Muscle of arm (tissue), 12 donors: ENCODE results near the gene RAI1. TPM values are rescaled to one million over a fixed set of nuclear protein-coding genes. Genes with fewer than 3 reads are reported as not detected.
"Not testable (repeated sequence)": the region's sequence is repeated elsewhere in the genome, so short reads cannot be mapped to it uniquely, and the experiment has no call there.

Source experiments
- DNase-seq: peaks from one replicate; pipeline ENCODE4 v3.0.0-alpha.2; 2013
- polyA plus RNA-seq, 12 donors: library from polyadenylated mRNA; unstranded; fragments of 120-200 nt; gene quantifications; one replicate each; pipeline ENCODE4 v1.2.1, GENCODE V29; 2013; ENCODE audit not compliant: insufficient read length in 12 of 12

The RAI1 gene
- polyA plus RNA-seq, 12 donors = 11.7 to 36.8 (median 14.5) TPM; not detected in 1

DNA sequence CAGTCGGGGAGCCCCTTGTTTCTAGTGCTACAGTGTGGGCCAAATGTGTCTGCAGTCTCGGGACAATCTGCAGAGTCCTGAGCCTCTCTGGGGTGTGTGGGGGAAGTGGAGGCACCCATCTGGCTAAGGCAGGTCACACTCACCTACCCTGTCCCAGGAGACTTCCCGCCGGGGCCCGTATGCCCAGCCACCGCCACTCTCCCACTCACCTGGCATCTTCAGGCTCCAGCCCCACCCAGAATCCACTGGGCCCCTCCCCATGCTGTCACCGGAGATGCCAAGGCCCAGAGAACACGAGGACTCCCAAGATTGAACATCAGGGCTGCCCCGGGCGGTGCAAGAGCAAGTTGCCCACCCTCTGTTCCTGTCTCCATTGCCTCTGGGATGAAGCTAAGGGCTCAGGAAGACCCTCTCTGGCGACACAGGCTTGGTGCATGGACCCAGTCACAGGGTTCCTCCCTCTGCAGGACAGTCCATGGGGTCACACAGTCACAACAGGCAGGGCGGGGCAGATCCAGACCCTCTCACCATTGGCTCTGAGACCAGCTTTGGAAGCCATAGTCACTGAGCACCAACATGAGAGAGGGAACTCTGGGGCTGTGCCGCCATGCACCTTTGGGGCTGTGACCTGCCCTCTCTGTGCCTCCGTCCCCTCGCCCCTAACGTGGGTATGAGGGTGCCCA lies 117.5 kb downstream of the RAI1 start:
- no peak for DNase-seq

DNA sequence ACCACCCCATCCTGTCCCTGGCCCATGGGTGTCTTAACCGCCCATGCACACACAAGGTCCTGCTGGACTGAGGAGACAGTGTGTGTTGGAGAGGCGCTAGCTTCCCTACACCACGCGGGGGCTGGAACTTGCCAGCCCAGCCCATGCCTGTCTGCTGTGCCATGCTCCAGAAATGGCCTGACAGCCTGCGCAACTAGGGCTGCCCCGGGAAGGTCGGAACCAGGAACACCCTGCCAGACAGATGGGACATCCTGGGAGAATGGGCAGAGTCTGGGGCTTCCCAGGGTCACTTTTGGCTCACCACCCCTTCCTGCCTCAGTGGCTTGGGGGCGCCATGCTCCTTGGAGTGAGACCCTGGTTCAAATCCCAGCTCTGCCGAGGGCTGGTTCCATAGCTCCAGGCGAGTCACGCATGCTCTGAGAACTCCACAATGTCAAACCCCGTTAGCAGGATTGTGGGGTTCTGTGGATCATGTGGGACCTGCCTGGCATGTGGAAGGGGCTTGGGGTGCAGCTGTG lies 119.3 kb downstream of the RAI1 start:
- DNase-seq = no peak

DNA sequence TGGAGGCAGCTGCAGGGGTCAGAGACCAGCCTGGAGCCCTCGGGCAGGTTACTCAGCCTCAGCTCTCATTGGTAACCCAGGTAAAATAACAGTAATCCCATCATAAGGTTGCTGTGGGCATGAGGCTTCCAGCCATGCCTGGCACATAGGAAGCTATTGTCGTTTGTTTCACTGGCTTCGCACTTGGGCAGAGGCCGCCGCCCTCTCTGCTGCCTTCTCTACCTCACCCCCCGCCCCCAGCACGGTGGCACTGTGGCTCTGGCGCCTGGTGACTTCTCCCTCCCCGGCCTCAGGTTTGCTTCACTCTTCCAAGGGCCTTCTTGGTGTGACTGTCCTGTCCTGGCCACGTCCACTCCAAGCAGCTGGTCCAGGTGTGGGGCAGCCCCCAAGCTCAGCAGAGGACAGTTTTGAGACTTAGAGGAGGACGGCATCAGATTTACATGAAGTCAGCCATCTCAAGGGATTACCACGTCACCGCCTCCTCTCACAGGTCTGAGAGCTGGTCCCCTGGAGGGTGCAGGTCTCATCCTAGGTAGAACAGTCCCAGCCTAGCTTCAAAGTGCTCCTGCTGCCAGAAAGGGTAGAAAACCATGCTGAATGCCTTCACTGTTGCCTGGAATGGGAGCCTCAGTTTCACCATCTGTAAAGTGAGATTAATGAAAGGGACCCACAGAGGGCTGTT lies 120.7 kb downstream of the RAI1 start:
- DNase-seq = no peak

DNA sequence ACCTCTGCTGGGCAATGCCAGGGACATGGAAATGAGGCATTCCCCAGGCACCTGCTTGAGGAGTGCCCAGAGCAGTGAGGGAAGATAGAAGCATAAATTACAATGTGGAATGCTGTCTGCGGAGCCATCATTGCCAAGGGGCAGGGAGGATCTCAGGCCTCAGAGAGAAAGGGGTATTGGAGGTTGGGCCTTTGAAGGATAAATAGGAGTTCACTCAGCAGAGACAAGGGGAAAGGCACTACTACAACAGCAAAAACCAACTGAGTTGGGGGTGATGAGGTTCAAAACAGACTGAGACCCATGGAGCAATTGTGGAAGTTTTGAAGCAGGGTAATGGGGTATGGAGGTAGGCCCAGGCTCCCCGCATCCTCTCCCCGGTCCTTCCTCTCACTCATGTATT lies 122.7 kb downstream of the RAI1 start:
- no peak for DNase-seq

DNA sequence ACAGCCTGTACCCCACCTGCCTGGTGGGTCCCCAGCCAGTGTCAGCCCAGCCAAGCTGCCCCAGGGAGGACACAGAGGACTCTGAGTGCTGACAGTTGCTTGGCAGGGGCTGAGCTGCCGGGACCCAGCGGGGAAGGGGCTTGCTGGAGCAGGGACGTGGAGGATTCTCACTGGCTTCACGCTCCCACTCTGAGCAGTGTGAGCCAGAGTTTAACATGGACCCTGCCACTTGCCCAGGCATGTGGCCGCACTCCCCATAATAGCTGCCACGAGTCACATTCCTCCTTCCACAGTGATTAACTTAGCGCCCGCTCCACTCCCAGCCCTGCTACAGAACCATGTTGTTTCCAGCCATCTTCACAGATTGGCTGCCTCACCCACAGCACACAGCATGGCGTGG lies 124.3 kb downstream of the RAI1 start:
- DNase-seq = no peak

DNA sequence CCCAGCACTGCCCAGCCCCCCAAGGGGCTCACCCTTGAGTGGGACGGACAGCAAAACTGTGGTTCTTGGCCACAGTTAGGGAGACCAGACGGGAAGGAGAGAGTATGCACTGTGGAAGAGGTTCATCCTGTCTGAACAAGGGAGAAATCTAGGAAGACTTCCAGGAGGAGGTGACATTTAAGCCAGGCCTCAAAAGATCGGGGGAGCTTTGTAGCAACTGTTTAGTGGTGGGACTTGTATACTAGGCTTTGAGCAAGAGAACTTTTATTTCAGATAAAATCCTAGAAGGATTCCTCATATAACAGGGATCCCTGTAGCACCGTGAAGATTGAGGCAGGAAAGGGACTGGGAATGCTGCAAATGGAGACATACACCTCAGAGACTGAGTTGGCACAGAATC lies 124.8 kb downstream of the RAI1 start:
- no peak for DNase-seq

DNA sequence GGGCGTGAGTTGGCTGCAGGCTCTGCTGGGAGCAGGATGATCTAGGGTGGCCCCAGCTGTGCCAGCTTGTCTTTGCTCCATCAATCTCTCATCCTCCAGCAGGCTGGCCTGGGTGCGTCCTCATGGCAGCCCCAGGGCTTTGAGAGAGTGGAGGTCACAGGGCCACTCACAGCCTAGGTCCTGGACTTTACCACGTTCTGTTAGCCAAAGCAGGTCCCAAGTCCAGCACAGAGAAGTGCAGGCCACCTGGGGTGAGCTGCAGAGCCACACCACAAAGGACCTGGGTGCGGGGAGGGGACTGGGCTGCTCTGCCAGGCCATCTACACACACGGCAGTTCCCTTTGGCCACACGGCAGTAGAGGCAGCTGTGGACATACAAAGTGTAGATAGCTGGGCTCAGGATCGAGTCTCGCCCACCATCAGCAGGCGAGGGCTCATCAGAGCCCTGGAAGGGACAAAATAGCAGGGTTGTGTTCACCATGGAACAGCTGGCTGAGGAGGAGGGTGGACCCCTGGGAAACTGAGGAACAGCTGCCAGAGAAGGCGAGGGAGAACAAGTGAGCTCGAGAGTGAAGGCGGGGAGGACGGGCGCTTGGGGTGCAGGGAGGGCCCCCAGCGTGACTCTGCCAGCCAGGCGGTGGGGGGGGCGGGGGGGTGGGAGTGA lies 125.5 kb downstream of the RAI1 start:
- no peak for DNase-seq

DNA sequence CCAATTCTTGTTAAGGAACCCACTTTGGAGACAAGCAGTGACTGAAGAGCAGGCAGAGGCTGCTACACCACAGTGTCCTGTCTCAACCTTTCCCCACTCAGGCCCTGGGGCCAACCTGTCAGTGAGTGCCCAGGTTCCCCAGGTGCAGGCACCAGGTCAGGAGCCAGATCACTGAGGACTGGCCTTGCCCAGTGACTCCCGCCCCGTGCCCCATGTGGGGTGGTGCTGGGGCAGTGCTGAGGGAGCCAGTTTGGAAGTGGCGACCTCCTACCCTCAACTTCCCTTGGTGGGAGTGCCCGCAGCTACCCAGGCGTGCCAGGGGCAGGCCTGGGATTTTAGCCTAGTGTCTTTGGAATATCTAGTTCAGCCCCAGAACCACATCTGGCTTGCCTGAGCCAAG lies 126.2 kb downstream of the RAI1 start:
- no peak for DNase-seq

DNA sequence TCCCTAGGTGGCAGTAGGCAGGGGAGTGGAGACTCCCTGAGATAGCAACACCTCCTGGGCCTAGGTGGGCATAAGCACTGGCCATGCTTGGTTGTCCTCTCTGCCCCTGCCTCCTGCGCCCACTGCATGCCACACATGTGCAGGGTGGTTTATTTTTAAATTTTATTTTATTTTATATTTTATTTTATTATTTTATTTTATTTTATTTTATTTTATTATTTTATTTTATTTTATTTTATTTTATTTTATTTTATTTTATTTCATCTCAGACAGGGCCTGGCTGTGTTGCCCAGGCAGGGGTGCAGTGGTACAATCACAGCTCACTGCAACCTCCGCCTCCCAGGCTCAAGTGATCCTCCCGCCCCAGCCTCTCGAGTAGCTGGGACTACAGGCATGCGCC lies 126.9 kb downstream of the RAI1 start:
- not testable (repeated sequence) for DNase-seq

DNA sequence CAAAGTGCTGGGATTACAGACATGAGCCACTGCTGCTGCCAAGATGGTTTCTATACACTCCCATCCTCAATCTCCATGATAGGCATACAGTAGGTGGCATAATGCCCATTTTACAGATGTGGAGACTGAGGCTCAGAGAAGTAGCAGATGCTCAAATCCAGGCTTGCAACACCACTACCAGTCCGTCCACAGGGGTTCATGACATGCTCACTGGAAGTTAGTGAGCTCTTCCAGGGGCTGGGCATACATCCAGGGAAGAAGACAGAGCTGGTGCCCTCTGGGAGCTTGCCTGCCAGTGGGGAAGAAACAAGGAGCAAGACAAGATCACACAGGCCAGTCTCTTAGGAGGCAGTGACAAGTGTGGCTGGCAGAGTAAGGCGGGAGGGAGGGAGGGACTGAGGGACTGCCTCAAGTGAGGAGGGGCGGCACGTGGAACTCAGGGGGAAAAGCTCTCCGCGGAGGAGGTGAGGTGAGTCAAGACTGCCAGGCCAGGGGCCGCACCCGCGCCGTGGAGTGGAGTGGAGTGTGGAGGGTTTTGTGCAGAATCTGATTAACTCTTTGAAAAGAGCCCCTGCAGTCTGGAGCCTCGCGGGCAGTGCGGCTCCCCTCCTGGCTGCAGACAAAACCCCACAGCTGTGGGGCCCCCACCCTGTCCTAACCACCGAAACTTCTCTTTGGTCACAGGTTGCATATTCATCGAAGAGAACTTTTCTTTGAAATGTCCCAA lies 127.6 kb downstream of the RAI1 start:
- DNase-seq = no peak

DNA sequence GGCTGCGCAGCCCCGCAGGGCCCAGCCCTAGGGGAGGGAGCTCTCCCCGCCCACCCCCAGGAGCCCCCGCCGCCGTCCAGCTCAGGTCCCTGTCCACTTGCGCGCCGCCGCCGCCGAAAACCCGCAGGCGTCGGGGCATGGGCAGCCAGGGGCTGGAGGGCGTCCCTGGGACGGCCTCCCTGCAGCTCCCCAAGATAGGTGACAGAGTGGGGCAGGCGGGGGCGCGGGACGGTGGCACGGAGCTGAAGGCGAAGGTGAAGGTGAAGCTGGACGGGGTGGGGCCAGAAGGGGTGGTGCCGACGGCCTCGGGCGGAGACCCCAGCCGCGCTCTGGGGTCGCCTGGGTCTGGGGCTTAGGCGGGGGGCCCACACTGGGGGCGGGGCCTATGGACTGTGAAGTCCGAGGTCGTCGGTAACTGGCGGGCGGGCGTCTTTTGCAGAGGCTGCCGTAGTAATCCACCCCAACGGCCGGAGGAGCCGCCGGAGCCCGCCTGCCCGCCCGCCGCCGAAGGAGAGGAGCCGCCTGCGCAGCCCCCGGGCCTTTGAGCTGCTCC lies 128.3 kb downstream of the RAI1 start:
- DNase-seq = no peak

DNA sequence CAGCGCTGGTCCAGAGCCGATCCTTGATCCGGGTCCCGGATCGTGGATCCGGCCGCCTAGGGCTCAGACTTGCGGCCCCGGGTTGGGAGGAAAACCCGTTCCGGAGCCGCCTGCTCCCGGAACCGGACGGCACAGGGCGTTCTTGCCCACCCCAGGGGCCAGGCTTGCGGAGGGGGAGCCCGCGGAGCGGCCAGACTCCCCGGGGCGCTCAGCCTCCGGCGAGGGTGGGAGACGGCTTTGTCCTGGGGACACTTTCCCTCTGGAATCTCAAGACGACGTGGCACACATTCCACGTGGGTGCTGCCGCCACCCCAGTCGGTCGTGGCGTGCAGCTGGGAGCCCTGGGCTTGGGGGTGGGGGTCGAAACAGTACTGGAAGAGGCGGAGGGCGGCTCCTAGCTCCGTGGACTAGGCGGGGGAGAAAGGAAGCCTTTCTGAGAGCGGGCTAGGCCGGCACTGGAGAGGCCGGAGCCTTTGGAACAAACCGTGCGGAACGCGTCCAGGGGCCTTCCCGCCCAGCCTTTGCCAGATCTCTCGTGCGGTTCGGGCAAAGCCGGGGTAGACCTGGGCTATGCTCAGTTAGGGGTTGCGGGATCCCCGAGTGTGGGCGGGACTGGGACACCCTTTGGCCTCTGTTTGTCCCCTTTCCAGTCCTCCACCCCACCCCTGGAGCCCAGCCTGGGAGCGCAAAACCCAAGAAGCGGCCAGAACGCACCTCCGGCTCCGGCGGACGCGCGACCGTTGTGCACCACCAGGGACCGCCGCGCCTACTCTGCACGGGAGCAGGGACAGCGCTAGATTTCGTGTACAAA lies 129.0 kb downstream of the RAI1 start:
- DNase-seq = peak; percentile 81

DNA sequence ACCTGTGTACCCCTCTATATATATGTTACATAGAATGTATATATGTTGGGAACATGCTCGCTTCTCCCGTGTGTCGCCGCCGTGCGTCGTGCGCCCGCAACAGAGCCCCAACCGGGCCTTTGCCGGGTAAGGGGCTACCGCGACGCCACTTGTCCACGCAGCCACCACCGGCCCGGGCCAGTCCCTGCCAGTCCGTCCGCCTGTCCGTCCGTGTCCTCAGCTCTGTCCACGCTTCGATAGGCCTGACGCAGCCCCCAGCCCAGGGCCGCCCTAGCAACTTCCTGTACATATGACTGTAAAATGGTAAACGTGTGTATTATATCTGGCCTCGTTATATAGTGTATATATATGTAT lies 129.6 kb downstream of the RAI1 start:
- no peak for DNase-seq

DNA sequence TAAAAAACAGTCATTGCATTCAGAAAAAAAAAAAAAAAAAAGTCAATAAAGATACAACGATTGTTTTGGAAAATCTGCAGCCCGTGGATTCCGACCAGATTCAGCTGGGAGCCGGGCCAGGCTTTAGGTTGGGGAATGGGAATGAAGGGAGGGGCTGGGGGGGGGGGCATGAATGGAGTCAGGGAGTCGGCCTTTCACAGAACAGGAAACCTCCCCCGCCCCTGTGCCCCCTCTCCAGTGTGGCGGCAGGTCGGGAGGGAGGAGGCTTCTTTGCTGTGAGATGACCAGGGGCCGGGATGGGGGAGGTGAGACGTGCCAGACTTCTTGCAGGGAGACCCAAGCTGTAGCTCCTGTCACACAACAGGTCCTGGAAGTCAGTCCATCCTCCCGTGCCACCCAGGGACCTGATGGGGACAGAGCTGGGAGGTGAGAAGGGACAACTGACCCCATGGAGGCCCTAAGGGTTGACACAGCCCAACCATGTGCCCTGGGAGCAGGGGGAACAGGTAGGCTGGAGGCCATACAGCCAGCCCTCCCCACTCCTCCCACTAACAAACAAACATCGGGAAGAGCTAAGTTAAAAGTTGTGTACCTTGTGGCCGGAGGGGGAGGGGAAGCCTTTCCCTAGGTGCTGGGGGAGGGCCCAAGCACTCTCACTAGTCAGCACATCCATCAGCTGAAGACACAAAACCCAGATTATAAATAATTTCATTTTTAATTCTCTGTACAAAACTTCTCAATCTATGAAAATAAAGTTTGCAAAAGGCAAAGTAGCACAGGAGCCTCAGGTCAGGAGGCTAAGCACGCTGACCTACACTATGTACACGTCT lies 130.3 kb downstream of the RAI1 start:
- DNase-seq = peak; percentile 75

DNA sequence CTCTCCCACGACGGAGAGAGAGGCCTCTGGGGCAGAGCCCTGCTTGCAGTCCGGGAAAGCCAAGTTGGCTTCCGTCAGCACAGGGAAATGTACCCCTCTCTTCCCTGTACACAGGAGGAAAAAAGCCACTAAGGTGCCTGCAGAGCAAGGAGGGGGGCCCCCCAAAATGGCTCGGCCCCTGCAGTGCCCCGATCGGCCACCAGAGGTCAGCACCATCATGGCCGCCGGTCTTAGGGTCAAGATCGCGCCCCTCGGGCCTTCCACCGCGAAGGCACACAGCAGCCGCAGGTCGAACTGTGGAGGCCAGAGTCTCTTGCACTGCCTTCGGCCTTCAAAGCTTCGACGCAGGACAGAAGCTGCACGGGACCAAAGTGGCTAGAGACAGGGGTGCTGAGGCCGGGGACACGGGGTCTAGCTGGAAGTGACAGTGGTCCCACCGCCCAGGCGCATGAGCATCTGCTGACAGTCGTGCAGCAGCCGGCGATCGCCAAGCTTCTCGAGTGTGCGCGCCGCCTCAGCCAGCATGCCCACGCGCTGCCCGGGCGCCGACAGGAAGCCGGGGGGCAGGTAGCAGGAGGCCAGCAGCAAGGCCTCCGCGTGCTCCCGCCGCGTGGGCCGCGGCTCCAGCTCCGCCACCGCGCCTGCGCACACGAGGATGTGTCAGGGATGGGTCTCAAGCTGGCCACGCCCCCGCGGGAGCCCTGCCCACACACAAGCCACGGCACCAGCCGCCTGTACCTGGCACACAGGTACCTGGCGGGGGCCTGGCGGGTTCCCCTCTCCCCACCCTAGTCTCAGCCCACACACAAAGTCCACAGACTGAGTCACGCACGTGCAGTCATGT lies 131.2 kb downstream of the RAI1 start:
- peak; percentile 70 for DNase-seq

DNA sequence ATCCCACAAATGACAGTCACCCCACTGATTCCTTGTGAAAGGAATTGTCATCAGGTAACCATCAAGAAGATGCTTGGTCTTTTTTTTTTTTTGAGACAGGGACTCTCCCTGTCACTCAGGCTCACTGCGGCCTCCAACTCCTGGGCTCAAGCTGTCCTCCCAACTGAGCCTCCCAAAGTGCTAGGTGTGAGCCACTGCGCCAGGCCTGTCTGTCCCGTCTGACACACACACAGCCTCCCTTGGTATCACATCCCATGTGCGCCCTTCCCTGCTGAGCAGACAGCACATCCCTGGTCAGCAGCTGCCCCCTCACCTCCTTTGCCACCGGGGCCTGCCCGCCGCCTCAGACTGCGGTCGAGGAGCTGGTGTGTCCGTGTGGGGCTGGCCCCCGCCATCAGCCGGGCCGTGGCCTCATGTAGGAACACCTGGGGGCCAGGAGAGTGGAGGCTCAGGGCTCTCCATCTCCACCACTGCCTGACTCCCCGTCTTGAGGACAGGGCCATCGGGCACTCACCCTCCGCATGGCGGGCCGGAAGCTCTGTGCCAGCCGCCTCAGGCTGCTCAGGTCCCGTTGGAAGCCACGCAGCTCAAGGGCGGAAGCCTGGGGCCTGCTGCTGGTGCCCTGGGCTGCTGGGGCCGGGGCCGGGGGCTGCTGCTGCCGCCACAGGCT lies 131.9 kb downstream of the RAI1 start:
- no peak for DNase-seq

DNA sequence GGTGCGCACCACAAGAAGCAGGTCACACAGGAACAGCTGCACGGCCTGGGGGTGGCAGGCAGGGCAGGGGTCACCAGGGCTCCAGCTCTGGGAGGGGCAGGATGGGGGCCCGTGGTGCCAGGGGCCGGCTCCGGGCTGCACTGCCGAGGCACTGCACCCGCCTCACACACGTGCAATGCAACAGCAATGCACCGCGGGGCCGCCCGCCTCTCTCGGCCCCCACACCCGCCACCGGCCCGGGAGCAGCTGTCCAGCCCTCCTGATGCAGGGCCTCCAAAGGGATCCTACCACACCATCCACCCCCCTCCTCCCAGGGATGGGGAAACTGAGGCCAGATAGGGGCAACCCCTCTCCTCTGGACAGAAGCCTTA lies 132.5 kb downstream of the RAI1 start:
- no peak for DNase-seq

DNA sequence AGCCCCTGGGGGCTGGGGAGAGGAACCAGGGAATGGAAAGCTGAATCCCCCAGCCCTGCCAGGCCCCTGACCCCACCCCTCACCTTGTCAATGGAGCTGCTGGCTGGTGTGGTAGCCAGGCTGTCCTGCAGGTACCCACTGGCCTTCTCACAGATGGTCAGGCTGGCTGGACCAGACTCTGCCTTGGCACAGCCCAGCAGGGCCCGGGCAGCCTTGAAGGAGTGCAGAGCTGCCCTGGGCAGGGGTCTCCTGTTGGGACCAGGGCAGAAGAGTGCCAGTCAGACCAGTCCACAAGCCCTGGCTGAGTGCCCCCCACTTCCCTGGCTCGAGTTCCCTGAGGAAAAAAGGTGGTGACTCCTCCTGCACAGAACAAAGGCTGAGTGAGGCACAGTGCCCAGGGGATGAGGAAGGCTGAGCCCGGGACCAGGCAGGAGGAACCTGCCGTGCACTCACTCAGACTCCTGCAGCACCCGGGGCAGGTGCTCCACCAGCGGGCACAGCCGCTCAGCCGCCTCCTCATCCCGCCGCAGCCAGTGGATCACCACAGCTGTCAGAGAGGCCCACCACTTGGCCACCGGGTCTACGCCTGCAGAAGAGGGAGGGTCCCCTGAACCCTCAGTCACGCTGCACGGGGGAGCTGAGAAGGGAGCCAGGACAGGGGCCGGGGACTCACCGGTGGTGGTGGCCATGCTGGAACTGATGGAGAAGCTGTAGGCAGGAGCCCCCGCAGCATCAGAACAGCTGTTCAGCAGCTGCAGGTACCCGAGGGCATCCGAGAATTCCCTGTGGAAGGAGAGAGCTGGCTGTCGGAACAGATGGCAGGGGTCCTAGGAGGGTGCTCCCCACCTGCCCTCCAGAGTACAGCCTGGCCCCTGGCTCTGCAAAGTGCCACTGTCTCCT lies 133.2 kb downstream of the RAI1 start:
- no peak for DNase-seq
